Ascending aorta (tissue), 2 donors: Measurements from ENCODE around the gene RABGEF1. TPM values are rescaled to one million over a fixed set of nuclear protein-coding genes. Genes with fewer than 3 reads are reported as not detected.
"Not testable (repeated sequence)": the region's sequence is repeated elsewhere in the genome, so short reads cannot be mapped to it uniquely, and the experiment has no call there.

Experiments used
- DNase-seq, 2 donors: peaks; one replicate each; pipeline ENCODE4 v3.0.0-alpha.2; 2019; ENCODE audit warnings: low spot score in 2 of 2
- H3K27ac ChIP-seq, 2 donors: fragments of 200-600 bp; sonication (generic); one replicate each; pipeline ENCODE4 v1.5.1; 2016 to 2017; ENCODE audit warnings: mild to moderate bottlenecking in 1 of 2
- H3K27me3 ChIP-seq: fragments of 200-600 bp; sonication (generic); one replicate; pipeline ENCODE4 v1.5.1; 2017
- H3K36me3 ChIP-seq, 2 donors: fragments of 200-600 bp; sonication (generic); one replicate each; pipeline ENCODE4 v1.5.1; 2016
- H3K4me1 ChIP-seq, 2 donors: fragments of 200-600 bp; sonication (generic); one replicate each; pipeline ENCODE4 v1.5.1; 2016 to 2017; ENCODE audit warnings: mild to moderate bottlenecking in 1 of 2
- H3K4me3 ChIP-seq, 2 donors: fragments of 200-600 bp; sonication (generic); one replicate each; pipeline ENCODE4 v1.5.1; 2016 to 2017; ENCODE audit warnings: mild to moderate bottlenecking in 1 of 2
- H3K9me3 ChIP-seq, 2 donors: fragments of 200-600 bp; sonication (generic); one replicate each; pipeline ENCODE4 v1.5.1; 2016
- CTCF ChIP-seq, 3 experiments: fragments of 200-600 bp in 2 of 3; fragments of 450-650 bp in 1 of 3; sonication (generic) in 2 of 3; IDR thresholded peaks; one replicate each; pipeline ENCODE4 v1.5.1; 2016 to 2019; ENCODE audit warnings: antibody characterized with exemption in 3 of 3, mild to moderate bottlenecking in 1 of 3, moderate library complexity in 1 of 3
- intact Hi-C: fragments of 100-400 bp; cut with DNase I; formaldehyde crosslinking; loops from one replicate; pipeline ENCODE4 v1.15.1; 2023
- total RNA-seq: library from RNA; depleted of rRNA; stranded (reverse); fragments of >200 nt; gene quantifications from one replicate; pipeline ENCODE4 v1.1.0, GENCODE V29; 2016

RABGEF1 gene
- total RNA-seq, 1 donor from 2014 or later, result 31.6 TPM

DNA sequence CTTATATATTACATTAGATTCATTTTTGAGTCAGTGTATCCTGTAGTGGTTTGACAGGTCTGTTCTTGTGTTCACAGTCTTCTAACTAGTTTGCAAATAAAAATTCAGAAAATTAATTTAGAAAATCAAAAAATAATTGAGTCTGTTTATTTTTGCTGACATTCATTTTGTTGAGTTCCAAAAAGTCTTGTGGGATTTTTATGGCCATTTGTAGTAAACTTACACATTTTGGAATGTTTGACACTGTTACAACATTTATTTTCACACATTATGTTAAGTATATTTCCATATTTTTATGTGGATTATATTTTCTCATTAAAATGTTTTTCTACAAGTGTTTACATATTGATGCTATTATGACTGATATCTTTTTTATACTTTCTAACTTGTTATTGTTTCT lies 16.4 kb downstream of the RABGEF1 start:
- Histone ChIP-seq H3K4me1 (peaks cover 0 to 4% of the 10 kb centered on the region in 2 donors), H3K4me3 (no peak overlapping the region), H3K27me3 (no peaks in the 10 kb centered on the region), H3K27ac (no peak overlapping the region), H3K36me3 (no peaks in the 10 kb centered on the region), H3K9me3 (no peaks in the 10 kb centered on the region)
- intact Hi-C loops, result no loop called here
- no peak for DNase-seq
- TF ChIP-seq CTCF (IDR thresholded peaks at IDR 0.05), result no peak

GRCh38 chr7:66757939-66758338 lies 17.4 kb downstream of the RABGEF1 start:
- intact Hi-C loops, result no loop called here
- Histone ChIP-seq H3K4me1 (peaks cover 0 to 4% of the 10 kb centered on the region in 2 donors), H3K9me3 (no peaks in the 10 kb centered on the region), H3K4me3 (no peak overlapping the region), H3K27ac (no peak overlapping the region), H3K36me3 (no peaks in the 10 kb centered on the region), H3K27me3 (no peaks in the 10 kb centered on the region)
- DNase-seq, result no peak
- no peak for TF ChIP-seq CTCF (IDR thresholded peaks at IDR 0.05)

GRCh38 chr7:66758950-66759628 lies 18.6 kb downstream of the RABGEF1 start:
- Histone ChIP-seq H3K27ac (no peak overlapping the region), H3K36me3 (no peaks in the 10 kb centered on the region), H3K9me3 (no peaks in the 10 kb centered on the region), H3K27me3 (no peaks in the 10 kb centered on the region), H3K4me3 (no peak overlapping the region), H3K4me1 (peaks cover 0 to 4% of the 10 kb centered on the region in 2 donors)
- intact Hi-C loops, result no loop called here
- no peak for TF ChIP-seq CTCF (IDR thresholded peaks at IDR 0.05)
- no peak for DNase-seq

DNA sequence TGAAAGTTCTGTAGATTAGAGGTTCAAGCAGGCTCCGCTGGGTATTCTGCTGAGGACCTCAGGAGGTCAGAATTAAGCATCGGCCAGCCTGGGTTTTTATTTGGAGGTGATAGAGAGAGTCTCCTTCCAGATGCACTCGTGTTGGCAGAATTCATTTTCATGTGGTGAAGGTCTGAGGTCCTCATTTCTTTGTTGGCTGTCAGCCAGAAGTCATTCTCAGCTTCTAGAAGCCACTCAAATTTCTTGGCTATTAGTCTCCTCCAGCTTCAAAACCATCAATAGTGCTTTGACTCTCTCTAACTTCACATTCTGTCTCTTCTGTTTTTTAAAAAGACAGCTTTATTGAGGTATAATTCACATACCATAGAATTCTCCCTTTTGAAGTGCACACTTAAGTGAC lies 22.6 kb downstream of the RABGEF1 start:
- intact Hi-C loops, H3K27me3 ChIP-seq, H3K4me3 ChIP-seq, H3K36me3 ChIP-seq, DNase-seq, H3K27ac ChIP-seq, H3K4me1 ChIP-seq, H3K9me3 ChIP-seq: not testable (repeated sequence)

GRCh38 chr7:66763633-66764355 lies 23.3 kb downstream of the RABGEF1 start:
- intact Hi-C loops, H3K4me3 ChIP-seq, H3K36me3 ChIP-seq: not testable (repeated sequence)

GRCh38 chr7:66764905-66765304 lies 24.4 kb downstream of the RABGEF1 start:
- H3K27ac ChIP-seq, H3K36me3 ChIP-seq, H3K9me3 ChIP-seq, H3K27me3 ChIP-seq, intact Hi-C loops, DNase-seq, H3K4me1 ChIP-seq, H3K4me3 ChIP-seq: not testable (repeated sequence)

More at GRCh38 chr7:66763633-66764355, 23.3 kb downstream of the RABGEF1 start:
- H3K4me1 ChIP-seq, H3K27ac ChIP-seq, H3K9me3 ChIP-seq, H3K27me3 ChIP-seq, DNase-seq: not testable (repeated sequence)

DNA sequence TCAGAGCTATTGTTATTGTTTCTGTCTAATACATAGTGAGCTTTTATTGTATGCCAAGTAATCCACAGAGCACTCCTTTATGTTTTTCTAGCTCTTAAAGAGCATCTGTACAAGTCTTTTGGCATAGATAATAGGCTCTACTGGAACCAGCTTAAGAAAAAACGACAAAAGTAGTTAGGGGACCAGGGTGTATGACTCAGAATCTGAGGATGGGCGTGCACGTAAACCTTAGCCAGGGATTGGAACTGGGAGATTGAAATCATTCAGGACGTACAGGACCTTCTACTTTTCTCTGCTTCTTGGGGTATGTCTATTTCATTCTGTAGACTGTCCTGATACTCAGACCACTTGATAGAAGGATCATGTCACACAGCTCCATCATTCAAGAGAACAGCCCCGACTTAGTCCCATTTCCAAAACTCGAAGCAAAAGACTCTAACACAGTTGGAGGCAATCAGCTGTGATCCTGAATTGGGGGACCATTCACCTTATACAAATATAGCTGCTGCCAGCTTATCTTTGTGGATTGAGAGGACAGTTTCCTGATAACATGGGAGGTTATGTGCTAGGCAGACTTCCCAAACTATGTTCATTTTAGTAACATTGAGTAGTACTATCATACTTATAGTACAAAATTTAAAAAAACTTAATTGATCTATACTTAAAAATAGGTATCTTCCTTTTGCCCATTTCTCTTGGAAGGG lies 24.9 kb downstream of the RABGEF1 start:
- H3K4me3 ChIP-seq, H3K27me3 ChIP-seq, H3K27ac ChIP-seq, H3K36me3 ChIP-seq, H3K9me3 ChIP-seq, intact Hi-C loops, H3K4me1 ChIP-seq, DNase-seq: not testable (repeated sequence)
